ENCODE results near the gene SLC8A1. TPM values are rescaled to one million over a fixed set of nuclear protein-coding genes. Genes with fewer than 3 reads are reported as not detected.

The SLC8A1 gene
- total RNA-seq, 1 donor from 2014 or later = 21.0 TPM

GRCh38 chr2:40266201-40266600, 185.7 kb downstream of the SLC8A1 start:
- DNase-seq (ENCODE audit: low spot score) (no peak), ATAC-seq (no peak)
- intact Hi-C loops (cut with DNase I) = no loop called here

- ATAC-seq (no peak), DNase-seq (ENCODE audit: low spot score) (no peak)
- intact Hi-C loops (cut with DNase I) = no loop called here
Measured at GRCh38 chr2:40265602-40266001, 186.3 kb downstream of the SLC8A1 start.

GRCh38 chr2:40261042-40261441, 190.8 kb downstream of the SLC8A1 start:
- no peak for ATAC-seq
- DNase-seq (ENCODE audit: low spot score) = no peak
- intact Hi-C loops (cut with DNase I) = no loop called here

GRCh38 chr2:40260437-40260836, 191.5 kb downstream of the SLC8A1 start:
- DNase-seq (ENCODE audit: low spot score) = no peak
- intact Hi-C loops (cut with DNase I) = no loop called here
- no peak for ATAC-seq

GRCh38 chr2:40259900-40260299, 192.0 kb downstream of the SLC8A1 start:
- DNase-seq (ENCODE audit: low spot score) (no peak), ATAC-seq (no peak)
- intact Hi-C loops (cut with DNase I) = no loop called here

DNA sequence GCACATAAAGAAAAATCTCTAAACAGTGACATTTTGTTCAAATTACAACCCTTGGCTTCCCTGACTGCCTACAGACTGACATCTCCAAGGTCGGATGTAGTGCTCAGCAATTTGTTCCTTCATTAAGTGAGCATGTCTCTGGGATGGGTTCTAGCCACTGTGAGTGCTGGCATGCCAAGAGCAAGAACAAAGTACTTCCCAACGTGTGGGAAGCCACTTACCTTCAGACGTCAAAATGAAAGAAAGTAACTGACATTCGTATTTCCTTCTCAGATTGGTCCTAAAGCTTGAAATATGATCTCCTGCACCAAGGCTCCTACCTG, 193.8 kb downstream of the SLC8A1 start:
- intact Hi-C loops (cut with DNase I) = no loop called here
- DNase-seq (ENCODE audit: low spot score) (no peak), ATAC-seq (no peak)

DNA sequence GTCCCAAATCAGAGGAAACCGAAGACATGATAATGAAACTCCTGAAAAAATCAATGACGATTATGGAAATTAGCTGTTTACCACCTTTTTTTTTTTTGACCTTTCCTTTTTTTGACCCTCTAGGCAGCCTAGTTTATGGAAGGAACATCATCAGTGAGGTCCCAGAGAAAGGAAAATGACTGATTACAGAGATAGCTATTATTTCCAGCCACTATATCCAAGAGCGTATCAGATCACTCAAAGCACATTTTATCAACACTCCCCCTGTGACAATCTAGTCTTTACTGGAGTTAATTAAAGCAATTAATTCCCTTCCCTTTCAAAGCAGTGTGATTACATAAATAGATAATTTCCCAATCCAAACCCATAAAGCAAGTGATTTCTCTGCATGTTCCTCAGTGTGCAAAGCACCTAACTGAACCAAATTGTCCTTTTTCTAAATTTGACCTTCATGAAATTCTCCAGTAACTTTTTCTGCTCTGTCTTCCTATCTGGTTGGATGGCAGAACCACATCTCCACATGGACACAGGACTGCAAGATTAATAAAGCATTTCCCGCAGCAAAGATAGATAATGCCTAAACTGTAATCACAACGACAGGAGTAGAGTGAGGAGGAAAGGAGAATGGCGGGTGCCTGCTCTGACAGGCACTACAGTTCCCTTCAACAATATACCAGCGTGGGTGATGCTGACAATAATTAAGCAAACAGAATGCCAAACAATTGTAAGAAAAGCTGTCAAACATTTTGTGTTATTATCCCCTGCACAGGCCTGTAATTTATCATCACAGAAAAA, 194.4 kb downstream of the SLC8A1 start:
- DNase-seq (ENCODE audit: low spot score) (no peak), ATAC-seq (no peak)
- intact Hi-C loops (cut with DNase I) = no loop called here

GRCh38 chr2:40256649-40257048, 195.2 kb downstream of the SLC8A1 start:
- DNase-seq (ENCODE audit: low spot score) (no peak), ATAC-seq (no peak)
- intact Hi-C loops (cut with DNase I) = no loop called here

DNA sequence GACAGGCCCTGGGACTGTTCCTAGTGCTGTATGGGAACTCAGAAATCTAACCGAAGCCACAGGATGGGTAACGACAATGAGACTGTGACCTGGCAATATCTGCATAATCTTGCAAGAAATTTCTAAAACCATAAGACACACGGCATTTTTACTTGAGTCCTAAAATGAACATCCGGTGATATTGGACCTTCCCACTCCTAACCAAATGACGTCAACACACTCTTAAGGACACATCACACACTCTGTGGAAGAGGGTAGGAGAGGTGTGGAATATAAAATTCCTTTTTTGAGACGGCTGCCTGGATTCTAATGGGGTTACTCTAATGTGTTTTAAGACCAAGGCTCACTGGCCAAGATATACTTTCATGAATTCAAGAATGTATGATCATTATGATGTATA, 195.9 kb downstream of the SLC8A1 start:
- no peak for ATAC-seq
- DNase-seq (ENCODE audit: low spot score) = no peak
- intact Hi-C loops (cut with DNase I) = no loop called here

DNA sequence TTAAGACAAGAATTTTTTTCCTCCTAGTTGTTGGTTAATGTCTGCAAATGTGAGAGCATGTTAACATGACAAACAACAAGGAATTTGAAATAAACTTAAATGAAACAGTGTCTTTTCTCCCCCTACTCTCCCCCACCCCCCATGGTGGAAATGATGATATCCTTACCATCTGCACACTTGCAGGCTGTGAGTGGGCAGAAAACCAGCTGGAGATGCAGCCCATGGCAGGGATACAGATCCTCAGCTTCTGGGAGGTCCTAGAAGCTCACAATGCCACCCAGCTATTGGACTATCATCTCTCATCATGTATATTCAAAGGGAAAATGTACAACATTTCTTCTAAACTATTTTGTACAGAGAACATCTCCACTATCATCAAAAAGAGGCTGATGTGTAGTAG, 196.8 kb downstream of the SLC8A1 start:
- ATAC-seq (no peak), DNase-seq (ENCODE audit: low spot score) (no peak)
- intact Hi-C loops (cut with DNase I) = no loop called here

GRCh38 chr2:40254611-40255010, 197.3 kb downstream of the SLC8A1 start:
- intact Hi-C loops (cut with DNase I) = no loop called here
- no peak for DNase-seq (ENCODE audit: low spot score)
- no peak for ATAC-seq

- no peak for DNase-seq (ENCODE audit: low spot score)
- intact Hi-C loops (cut with DNase I) = no loop called here
- ATAC-seq = no peak
Measured at GRCh38 chr2:40251137-40251536, 200.8 kb downstream of the SLC8A1 start.

GRCh38 chr2:40249577-40249976, 202.3 kb downstream of the SLC8A1 start:
- ATAC-seq = no peak
- DNase-seq (ENCODE audit: low spot score) = no peak
- intact Hi-C loops (cut with DNase I) = no loop called here

DNA sequence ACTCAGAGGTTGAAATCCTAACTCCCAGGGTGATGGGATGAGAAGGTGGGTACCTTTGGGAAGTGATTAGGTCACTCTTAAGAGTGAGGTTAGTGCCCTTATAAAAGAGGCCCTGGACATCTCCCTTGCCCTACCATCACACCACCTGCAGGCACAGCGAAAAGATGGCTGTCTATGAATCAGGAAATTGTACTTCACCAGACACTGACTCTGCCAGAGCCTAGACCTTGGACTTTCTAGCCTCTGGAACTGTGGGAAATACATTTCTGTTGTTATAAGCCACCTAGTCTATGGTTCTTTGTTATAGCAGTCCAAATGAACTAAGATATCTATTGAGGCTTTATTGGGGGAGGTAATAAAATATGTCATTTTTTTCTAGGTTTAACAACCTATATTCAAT, 203.6 kb downstream of the SLC8A1 start:
- ATAC-seq (no peak), DNase-seq (ENCODE audit: low spot score) (no peak)
- intact Hi-C loops (cut with DNase I) = no loop called here

DNA sequence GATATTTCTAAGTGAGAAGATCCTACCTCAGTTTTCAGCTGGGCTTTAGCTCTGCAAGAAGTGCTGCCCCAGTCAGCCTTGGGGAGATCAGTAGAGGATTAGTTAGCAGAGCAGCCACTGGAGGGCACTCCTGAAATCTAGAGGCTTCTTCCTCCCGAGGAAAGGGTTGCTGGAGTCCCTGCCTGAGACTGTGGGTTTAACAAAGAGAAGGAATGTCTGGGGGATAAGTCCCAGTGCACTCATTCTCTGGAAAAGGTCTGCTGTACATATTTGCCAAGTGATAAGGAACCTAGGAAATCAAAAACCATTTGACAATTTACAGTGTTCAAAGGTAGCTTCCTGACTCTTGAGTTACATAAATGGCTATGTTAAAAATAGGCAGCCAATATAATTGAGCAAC, 207.2 kb downstream of the SLC8A1 start:
- peak; percentile 76 for ATAC-seq
- intact Hi-C loops (cut with DNase I) = no loop called here
- DNase-seq (ENCODE audit: low spot score) = peak; percentile 69

DNA sequence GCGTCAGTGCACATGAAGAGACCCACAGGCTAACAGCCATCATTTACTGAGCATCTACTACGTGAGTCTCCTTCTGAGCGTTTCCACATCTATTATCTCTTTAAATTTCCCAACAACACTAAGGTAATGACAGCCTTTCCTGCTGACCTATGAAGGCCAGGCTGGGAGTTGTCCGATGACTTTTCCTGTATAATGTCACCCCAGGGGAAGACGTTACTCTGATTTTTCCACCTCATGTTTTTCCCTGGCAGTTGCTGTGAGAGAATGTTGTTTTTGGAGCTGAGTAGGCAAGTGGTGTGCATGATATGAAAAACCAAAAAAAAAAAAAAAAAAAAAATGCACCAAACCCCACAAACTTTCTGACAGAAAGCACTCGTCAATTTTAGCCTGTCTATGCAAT, 207.6 kb downstream of the SLC8A1 start:
- ATAC-seq = peak; percentile 73
- DNase-seq (ENCODE audit: low spot score) = no peak

DNA sequence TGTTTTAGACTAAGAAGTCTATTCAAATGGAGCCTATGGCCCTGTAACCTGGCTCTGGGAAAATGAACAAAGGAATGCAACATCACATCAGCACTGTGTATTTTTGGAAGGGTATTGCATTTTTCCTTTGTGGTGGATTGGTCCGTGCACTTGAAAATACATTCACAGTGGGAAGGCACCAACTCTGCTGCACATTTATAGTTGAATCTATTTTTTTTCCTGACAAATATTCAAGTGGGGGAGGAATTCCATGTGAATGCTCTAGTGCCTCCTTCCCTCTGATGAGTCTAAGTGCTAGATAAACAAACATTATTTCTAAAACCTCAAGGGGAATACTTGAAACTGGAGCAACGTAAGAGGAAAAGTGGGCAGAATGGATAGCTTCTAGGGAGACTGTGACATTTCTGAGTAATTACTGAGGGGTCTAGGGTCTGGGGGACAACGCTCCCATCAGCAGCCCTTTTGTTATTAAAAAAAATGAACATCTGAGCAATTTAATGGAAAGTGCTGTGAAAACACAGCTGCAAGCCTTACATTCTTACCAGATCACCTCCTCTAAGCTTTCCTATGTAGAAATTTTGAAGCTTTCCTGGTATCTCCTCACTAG, 208.2 kb downstream of the SLC8A1 start:
- no peak for ATAC-seq
- DNase-seq (ENCODE audit: low spot score) = no peak
- intact Hi-C loops (cut with DNase I) = no loop called here

More for the DNA sequence above, 207.6 kb downstream of the SLC8A1 start:
- intact Hi-C loops (cut with DNase I) = no loop called here

GRCh38 chr2:40242315-40242714, 209.6 kb downstream of the SLC8A1 start:
- DNase-seq (ENCODE audit: low spot score) = no peak
- intact Hi-C loops (cut with DNase I) = no loop called here
- no peak for ATAC-seq

DNA sequence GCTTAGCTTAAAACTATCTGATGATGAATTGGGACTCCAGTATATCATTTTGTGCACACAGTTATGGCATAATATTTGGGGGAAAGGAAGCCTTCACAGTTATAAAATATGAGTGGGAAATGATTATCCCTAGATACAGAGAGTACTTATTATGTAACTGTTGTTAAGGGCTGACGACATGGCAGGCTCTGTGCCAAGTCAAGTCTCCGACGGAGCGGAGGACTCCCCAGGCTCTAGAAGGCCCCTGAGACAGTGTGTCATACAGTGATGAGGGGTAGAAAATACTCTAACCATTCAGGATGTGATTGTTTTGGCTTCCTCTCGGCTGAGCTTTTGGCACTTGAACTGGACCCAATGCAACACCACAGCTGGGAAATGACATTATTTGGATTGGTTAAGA, 211.8 kb downstream of the SLC8A1 start:
- intact Hi-C loops (cut with DNase I) = no loop called here
- DNase-seq (ENCODE audit: low spot score) (peak; percentile 84), ATAC-seq (peak; percentile 93)

- intact Hi-C loops (cut with DNase I) = no loop called here
- ATAC-seq = peak; percentile 53
- no peak for DNase-seq (ENCODE audit: low spot score)
Measured at GRCh38 chr2:40230707-40231432, 221.0 kb downstream of the SLC8A1 start.

Measured in sciatic nerve (tissue), 2 donors.